ENCODE measurements around the gene CCT5.
A peak's percentile ranks its signal among the peaks of the same experiment; 100 is the strongest.
"Not testable (repeated sequence)": the region's sequence is repeated elsewhere in the genome, so short reads cannot be mapped to it uniquely, and the experiment has no call there.

Gene CCT5

DNA sequence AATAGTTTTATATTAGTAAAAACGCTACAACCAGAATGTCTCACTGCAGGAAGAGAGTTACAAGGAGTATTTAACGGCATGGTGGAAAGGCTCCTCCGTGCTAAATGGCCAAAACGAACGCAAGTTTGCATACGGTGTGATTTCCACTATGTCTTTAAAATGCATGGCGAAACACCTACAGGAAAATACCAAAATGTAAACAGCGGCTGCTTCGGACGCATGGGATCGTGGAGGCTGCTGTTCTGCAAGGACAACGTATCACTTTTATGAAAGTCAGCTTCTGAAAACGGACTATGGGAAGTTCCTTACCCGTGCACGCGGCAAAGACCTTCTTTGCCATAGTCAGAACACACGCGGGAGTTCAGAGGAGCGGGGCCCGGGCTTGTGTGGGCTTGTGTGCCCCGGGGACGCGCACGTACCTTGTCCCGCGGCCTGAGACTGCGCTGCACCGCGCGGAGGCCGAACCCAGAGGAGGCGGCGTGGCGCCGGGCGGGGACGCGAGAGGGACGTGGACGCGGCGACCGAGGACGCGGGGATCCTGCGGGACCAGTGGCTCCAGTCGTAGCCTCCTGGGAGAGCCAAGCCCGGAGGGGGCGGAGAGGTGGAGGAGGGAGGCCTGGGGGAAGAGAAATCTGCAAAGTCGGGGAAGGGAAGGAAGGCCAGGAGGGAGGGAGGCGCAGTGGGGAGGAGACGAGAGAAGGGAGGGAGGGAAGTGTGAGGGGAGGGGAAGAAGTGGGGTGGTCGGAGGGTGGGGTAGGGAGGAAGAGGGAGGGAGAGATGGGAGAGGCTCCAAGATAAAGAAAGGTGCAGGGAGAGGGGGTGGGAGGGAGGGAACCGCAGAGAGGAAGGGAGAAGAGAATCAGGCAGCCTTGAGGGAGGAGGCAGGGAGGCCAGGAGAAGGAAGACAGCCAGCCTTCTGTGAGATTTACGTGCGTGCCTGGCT, 57.4 kb downstream of the CCT5 start, which contains the start of gene CMBL:
Gene CMBL, minus strand, starts transcription at position 697 of the 943 bp plus-strand sequence. CDS start 17,140 bp downstream, outside the sequence.
- H3K9me3 ChIP-seq (replicated peaks in 1 of 11) = peaks cover 0 to 7% (median 0%) of the 10 kb centered on the region in 11 experiments; a peak in 4 of 22 replicates
- no peak within 1 kb of the TSS for H3K4me3 ChIP-seq
- no peak for TF ChIP-seq Cebpa-rat (IDR thresholded peaks at IDR 0.05)
- H3K27ac ChIP-seq = no peak within 1 kb of the TSS
- peaks cover 18 to 35% (median 31%) of the 10 kb centered on the region in 11 experiments for H3K27me3 ChIP-seq
- no peaks in the 10 kb centered on the region for H3K36me3 ChIP-seq
- peaks cover 0 to 16% (median 0%) of the 10 kb centered on the region in 10 experiments; a peak in 3 of 20 replicates for H3K4me1 ChIP-seq
- no peaks in the 10 kb centered on the region for H4K20me1 ChIP-seq
- no peak within 1 kb of the TSS for H3K9ac ChIP-seq
- H3K4me2 ChIP-seq = peak within 1 kb of the TSS in 3 of 11 experiments; percentile 17 to 50 (median 48); a peak in 5 of 22 replicates

DNA sequence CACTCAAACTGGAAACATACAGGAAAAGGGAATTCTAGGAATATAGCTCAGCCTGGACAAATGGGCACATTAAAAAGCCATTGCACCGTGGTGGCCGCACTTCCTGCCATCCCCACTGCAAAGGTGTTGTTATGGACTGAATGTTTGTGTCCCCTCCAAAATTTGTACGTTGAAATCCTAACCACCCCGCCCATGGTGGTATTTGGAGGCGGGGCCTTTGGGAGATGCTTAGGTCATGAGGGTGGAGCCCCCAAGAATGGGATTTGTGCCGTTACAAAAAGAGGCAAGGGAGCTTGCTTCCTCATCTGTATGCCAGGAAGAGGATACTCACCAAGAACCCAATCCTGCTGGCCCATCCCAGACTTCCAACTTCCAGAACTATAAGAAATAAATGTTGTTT, 58.8 kb downstream of the CCT5 start:
- Histone ChIP-seq H4K20me1 (no peaks in the 10 kb centered on the region), H3K36me3 (no peaks in the 10 kb centered on the region), H3K9me3 (replicated peaks in 1 of 11) (peaks cover 0 to 7% (median 0%) of the 10 kb centered on the region in 11 experiments; a peak in 4 of 22 replicates), H3K27me3 (peaks cover 18 to 35% (median 31%) of the 10 kb centered on the region in 11 experiments), H3K27ac (no peak overlapping the region), H3K4me1 (peaks cover 0 to 16% (median 0%) of the 10 kb centered on the region in 10 experiments; a peak in 3 of 20 replicates), H3K4me2 (no peak overlapping the region), H3K9ac (no peak overlapping the region), H3K4me3 (no peak overlapping the region)
- no peak for TF ChIP-seq Cebpa-rat (IDR thresholded peaks at IDR 0.05)

DNA sequence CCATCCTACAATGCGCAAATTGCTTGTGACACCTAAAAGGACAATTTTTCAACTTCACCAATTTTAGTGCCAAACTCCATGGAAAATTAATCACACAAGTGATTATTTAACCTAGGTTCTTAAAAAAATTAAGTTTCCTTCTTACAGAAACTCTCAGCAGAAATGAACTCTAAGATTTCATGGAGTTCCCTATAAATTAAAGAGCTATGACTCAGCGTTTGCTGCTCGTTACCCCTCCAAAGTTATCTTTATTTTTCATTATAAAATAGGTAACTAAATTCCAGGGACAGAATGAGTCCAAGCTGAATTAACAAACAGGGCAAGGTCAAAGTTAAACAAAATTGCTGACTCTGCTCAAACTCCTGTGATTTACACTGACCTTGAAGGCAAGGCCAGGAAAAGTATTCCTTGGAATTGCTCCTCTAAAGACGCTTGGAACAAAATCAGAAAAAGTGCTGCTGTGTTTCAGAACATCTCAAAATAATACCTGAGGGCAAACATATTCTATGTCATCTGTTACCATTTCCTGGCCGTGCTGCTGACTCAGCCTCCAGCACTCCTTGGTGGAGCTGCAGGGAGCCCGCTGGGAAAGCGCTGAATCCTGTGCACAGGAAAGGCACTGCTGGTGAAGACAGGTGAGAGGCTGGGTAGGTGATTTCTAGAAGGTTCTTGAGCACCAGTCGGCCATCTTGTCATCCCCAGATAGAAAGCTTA, 60.1 kb downstream of the CCT5 start:
- Histone ChIP-seq H3K27ac (no peak overlapping the region), H3K27me3 (peaks cover 18 to 35% (median 31%) of the 10 kb centered on the region in 11 experiments), H3K4me2 (0 out of 22 replicates have a peak overlapping the region, but pooled peaks of 2 of the 11 experiments have one; percentile 1 to 7), H3K4me1 (peaks cover 0 to 16% (median 0%) of the 10 kb centered on the region in 10 experiments; a peak in 3 of 20 replicates), H3K36me3 (no peaks in the 10 kb centered on the region), H3K9ac (no peak overlapping the region), H4K20me1 (no peaks in the 10 kb centered on the region), H3K4me3 (no peak overlapping the region), H3K9me3 (replicated peaks in 1 of 11) (peaks cover 0 to 7% (median 0%) of the 10 kb centered on the region in 11 experiments; a peak in 4 of 22 replicates)
- no peak for TF ChIP-seq Cebpa-rat (IDR thresholded peaks at IDR 0.05)

DNA sequence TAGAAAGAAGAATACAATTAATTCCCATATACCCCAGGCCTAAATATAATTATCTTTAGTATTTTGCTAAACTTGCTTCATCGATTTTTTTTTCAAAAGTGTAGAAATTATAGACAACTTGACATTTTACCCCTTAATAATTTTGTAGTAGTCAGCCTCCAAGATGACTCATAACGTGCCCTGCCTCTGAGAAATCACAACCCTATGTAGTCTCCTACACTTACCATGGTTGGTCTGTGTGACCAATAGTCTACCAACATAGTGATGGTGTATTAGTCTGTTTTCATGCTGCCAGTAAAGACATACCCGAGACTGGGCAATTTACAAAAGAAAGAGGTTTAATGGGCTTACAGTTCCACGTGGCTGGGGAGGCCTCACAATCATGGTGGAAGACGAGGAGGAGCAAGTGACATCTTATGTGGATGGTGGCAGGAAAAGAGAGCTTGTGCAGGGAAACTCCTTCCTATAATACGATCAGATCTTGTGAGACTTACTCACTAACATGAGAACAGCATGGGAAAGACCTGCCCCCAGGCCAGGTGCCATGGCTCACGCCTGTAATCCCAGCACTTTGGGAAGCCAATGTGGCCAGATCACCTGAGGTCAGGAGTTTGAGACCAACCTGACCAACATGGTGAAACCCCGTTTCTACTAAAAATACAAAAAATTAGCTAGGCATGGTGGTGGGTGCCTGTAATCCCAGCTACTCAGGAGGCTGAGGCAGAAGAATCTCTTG, 60.9 kb downstream of the CCT5 start:
- H3K9me3 ChIP-seq (replicated peaks in 1 of 11); H3K4me2 ChIP-seq; H3K36me3 ChIP-seq; H3K9ac ChIP-seq; H4K20me1 ChIP-seq; H3K4me3 ChIP-seq; H3K27ac ChIP-seq: not testable (repeated sequence)
- Histone ChIP-seq H3K4me1 (peaks cover 0 to 16% (median 0%) of the 10 kb centered on the region in 10 experiments; a peak in 3 of 20 replicates), H3K27me3 (peaks cover 18 to 32% (median 30%) of the 10 kb centered on the region in 11 experiments)

DNA sequence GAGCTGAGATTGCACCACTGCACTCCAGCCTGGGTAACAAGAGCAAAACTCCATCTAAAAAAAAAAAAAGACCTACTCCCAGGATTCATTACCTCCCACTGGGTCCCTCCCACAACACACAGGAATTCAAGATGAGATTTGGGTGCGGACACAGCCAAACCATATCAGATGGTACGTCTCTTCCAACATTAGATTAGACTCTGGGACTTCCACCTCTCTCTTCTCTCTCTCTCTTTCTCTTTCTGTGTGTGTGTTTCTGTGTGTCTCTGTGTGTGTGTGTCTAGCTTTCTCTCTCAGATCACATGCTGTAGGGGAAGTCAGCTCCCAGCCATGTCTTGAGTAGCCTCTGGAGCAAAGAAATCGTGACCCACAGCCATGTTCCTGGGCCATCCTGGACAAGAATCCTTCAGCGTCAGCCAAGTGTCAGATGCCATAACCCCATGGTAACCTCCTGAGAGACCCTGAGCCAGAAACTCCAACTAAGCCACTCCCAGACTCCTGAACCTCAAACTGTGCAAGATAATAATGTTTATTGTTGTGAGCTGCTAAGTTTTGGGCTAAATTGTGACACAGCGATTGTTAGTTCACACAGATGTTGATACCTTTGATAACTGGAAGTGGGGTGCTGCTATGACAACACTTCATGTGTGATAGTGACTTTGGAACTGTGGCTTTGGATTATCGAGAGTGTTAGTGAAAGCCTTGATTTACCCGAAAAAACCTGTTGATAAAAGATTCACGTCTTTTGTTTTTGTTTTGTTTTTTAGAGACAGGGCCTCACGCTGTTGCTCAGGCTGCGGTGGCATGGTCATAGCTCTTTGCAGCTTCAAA, 61.7 kb downstream of the CCT5 start:
- H3K9ac ChIP-seq = no peak overlapping the region
- H3K4me3 ChIP-seq = no peak overlapping the region
- no peaks in the 10 kb centered on the region for H3K36me3 ChIP-seq
- peaks cover 0 to 16% (median 0%) of the 10 kb centered on the region in 10 experiments; a peak in 3 of 20 replicates for H3K4me1 ChIP-seq
- H3K27ac ChIP-seq = no peak overlapping the region
- peaks cover 0 to 16% (median 8%) of the 10 kb centered on the region in 11 experiments; a peak in 8 of 22 replicates for H3K9me3 ChIP-seq (replicated peaks in 1 of 11)
- no peak overlapping the region; a peak in 1 of 22 replicates for H3K4me2 ChIP-seq
- no peaks in the 10 kb centered on the region for H4K20me1 ChIP-seq
- H3K27me3 ChIP-seq = peaks cover 15 to 24% (median 22%) of the 10 kb centered on the region in 11 experiments
- TF ChIP-seq Cebpa-rat (IDR thresholded peaks at IDR 0.05) = no peak

DNA sequence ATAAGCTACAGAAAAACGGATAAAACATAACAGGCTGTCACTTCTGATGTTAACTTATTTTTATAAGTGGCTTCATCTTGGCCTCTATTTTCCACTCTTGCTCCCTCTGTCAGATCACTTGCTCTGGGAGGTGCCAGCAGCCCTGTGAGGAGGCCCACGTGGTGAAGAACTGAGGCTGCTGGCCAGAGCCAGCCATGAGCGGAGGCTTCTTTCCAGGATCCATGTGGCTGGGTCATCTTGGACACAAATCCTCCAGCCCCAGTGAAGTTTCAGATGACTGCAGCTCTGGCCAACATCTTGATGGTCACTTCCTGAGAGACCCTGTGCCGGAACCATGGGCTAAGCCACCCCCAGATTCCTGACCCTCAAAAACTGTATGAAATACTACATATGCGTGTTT, 65.1 kb downstream of the CCT5 start:
- TF ChIP-seq Cebpa-rat (IDR thresholded peaks at IDR 0.05) = no peak
- no peaks in the 10 kb centered on the region for H4K20me1 ChIP-seq
- no peak overlapping the region for H3K9ac ChIP-seq

More for the DNA sequence above, 65.1 kb downstream of the CCT5 start:
- Histone ChIP-seq H3K4me2 (no peak overlapping the region), H3K4me1 (peaks cover 0 to 16% (median 0%) of the 10 kb centered on the region in 10 experiments; a peak in 3 of 20 replicates), H3K27ac (no peak overlapping the region), H3K36me3 (no peaks in the 10 kb centered on the region), H3K4me3 (no peak overlapping the region), H3K9me3 (replicated peaks in 1 of 11) (peaks cover 0 to 17% (median 8%) of the 10 kb centered on the region in 11 experiments; a peak in 6 of 22 replicates), H3K27me3 (no peaks in the 10 kb centered on the region)
